Esophagus (tissue), 2 donors: ENCODE measurements around the gene KRTAP12-4. TPM values are rescaled to one million over a fixed set of nuclear protein-coding genes. Genes with fewer than 3 reads are reported as not detected.

Experiments
- H3K27ac ChIP-seq, 2 donors: one replicate each; pipeline ENCODE4 v1.5.1; 2013; ENCODE audit warnings: low read depth in 2 of 2, mild to moderate bottlenecking in 2 of 2, inconsistent platforms in 1 of 2, low read length in 1 of 2, moderate library complexity in 1 of 2
- H3K27me3 ChIP-seq, 2 donors: one replicate each; pipeline ENCODE4 v1.6.1; 2013; ENCODE audit warnings: low read length in 2 of 2, control low read depth in 1 of 2, mild to moderate bottlenecking in 1 of 2; ENCODE audit not compliant: insufficient read depth in 2 of 2, control insufficient read depth in 1 of 2
- H3K36me3 ChIP-seq, 2 donors: one replicate each; pipeline ENCODE4 v1.6.1; 2013; ENCODE audit warnings: low read length in 1 of 2; ENCODE audit not compliant: control insufficient read depth in 2 of 2, insufficient read depth in 2 of 2
- H3K4me1 ChIP-seq, 2 donors: one replicate each; pipeline ENCODE4 v1.6.1; 2013; ENCODE audit warnings: low read length in 1 of 2; ENCODE audit not compliant: control insufficient read depth in 2 of 2, insufficient read depth in 2 of 2
- H3K4me3 ChIP-seq, 2 donors: one replicate each; pipeline ENCODE4 v1.5.1; 2013; ENCODE audit warnings: low read length in 2 of 2, mild to moderate bottlenecking in 2 of 2, low read depth in 1 of 2, moderate library complexity in 1 of 2
- H3K9me3 ChIP-seq, 2 donors: one replicate each; pipeline ENCODE4 v1.6.1; 2013; ENCODE audit warnings: mild to moderate bottlenecking in 2 of 2, low read depth in 1 of 2, low read length in 1 of 2, moderate library complexity in 1 of 2; ENCODE audit not compliant: control insufficient read depth in 2 of 2, insufficient read depth in 1 of 2
- WGBS, 2 donors: extraction: QIAGEN DNeasy Blood & Tissue Kit; methylation state at CpG; one replicate each; pipeline ENCODE4 v1.1.7; 2013; 5-methylcytosine and 5-hydroxymethylcytosine counted together
- polyA plus RNA-seq, 2 donors: library from polyadenylated mRNA; stranded (reverse); fragments of 200-250 nt; gene quantifications; one replicate each; pipeline ENCODE4 v1.2.3, GENCODE V29; 2013
- donor health status: healthy with polysubstance abuse.
- donor health status: Bipolar disorder and iron deficiency.

Gene KRTAP12-4
- polyA plus RNA-seq, 2 donors, result not detected

GRCh38 chr21:44657635-44658540, 3.4 kb upstream of the KRTAP12-4 start, which contains the start of gene KRTAP12-3:
KRTAP12-3 (plus strand) TSS chr21:44657932; CDS start chr21:44657980, 48 bp downstream.
- Histone ChIP-seq H3K27me3 (no peaks in the 10 kb centered on the region), H3K4me3 (no peak within 1 kb of the TSS), H3K36me3 (no peaks in the 10 kb centered on the region), H3K4me1 (peaks cover 0 to 6% of the 10 kb centered on the region in 2 donors), H3K9me3 (no peaks in the 10 kb centered on the region), H3K27ac (peak within 1 kb of the TSS in 1 of 2 donors; percentile 42)
- WGBS, 2 donors, result 72 to 74% methylated on average over 26 of the region's 26 CpGs

- H3K27me3 ChIP-seq, result no peaks in the 10 kb centered on the region
- H3K9me3 ChIP-seq, result no peaks in the 10 kb centered on the region
- no peak overlapping the region for H3K4me3 ChIP-seq
- no peaks in the 10 kb centered on the region for H3K36me3 ChIP-seq
- H3K27ac ChIP-seq, result peak overlapping the region in 1 of 2 donors; percentile 30
- 41 to 60% methylated on average over 1 of the region's 1 CpG for WGBS, 2 donors
- peaks cover 0 to 6% of the 10 kb centered on the region in 2 donors for H3K4me1 ChIP-seq
These were observed 2.4 kb upstream of the KRTAP12-4 start for GRCh38 chr21:44656868-44657267.

GRCh38 chr21:44653656-44654575, 543 bp downstream of the KRTAP12-4 start:
- WGBS, 2 donors, result 71 to 80% methylated on average over 17 of the region's 17 CpGs
- no peak overlapping the region for H3K27ac ChIP-seq

GRCh38 chr21:44653123-44653522, 1.3 kb downstream of the KRTAP12-4 start:
- Histone ChIP-seq H3K4me3 (no peak overlapping the region), H3K4me1 (peaks cover 0 to 6% of the 10 kb centered on the region in 2 donors), H3K27ac (no peak overlapping the region), H3K27me3 (no peaks in the 10 kb centered on the region), H3K9me3 (no peaks in the 10 kb centered on the region), H3K36me3 (no peaks in the 10 kb centered on the region)
- WGBS, 2 donors, result 65 to 69% methylated on average over 14 of the region's 14 CpGs

More at GRCh38 chr21:44653656-44654575, 543 bp downstream of the KRTAP12-4 start:
- Histone ChIP-seq H3K9me3 (no peaks in the 10 kb centered on the region), H3K4me1 (peaks cover 0 to 6% of the 10 kb centered on the region in 2 donors), H3K4me3 (no peak overlapping the region), H3K27me3 (no peaks in the 10 kb centered on the region), H3K36me3 (no peaks in the 10 kb centered on the region)

- Histone ChIP-seq H3K4me1 (no peaks in the 10 kb centered on the region), H3K4me3 (no peak overlapping the region), H3K9me3 (no peaks in the 10 kb centered on the region), H3K27ac (no peak overlapping the region), H3K36me3 (no peaks in the 10 kb centered on the region), H3K27me3 (no peaks in the 10 kb centered on the region)
- WGBS, 2 donors, result 83 to 92% methylated on average over 12 of the region's 12 CpGs
These were observed 3.3 kb downstream of the KRTAP12-4 start for GRCh38 chr21:44650973-44651675.

GRCh38 chr21:44650265-44650972, 4.0 kb downstream of the KRTAP12-4 start:
- H3K4me1 ChIP-seq, result no peaks in the 10 kb centered on the region
- no peaks in the 10 kb centered on the region for H3K9me3 ChIP-seq
- H3K27ac ChIP-seq, result no peak overlapping the region
- H3K27me3 ChIP-seq, result no peaks in the 10 kb centered on the region
- 89 to 90% methylated on average over 20 of the region's 20 CpGs for WGBS, 2 donors
- no peak overlapping the region for H3K4me3 ChIP-seq
- H3K36me3 ChIP-seq, result no peaks in the 10 kb centered on the region

GRCh38 chr21:44649521-44650100, 4.8 kb downstream of the KRTAP12-4 start:
- Histone ChIP-seq H3K4me3 (no peak overlapping the region), H3K27me3 (no peaks in the 10 kb centered on the region), H3K36me3 (no peaks in the 10 kb centered on the region), H3K27ac (no peak overlapping the region), H3K9me3 (no peaks in the 10 kb centered on the region), H3K4me1 (no peaks in the 10 kb centered on the region)
- 88 to 89% methylated on average over 18 of the region's 18 CpGs for WGBS, 2 donors

GRCh38 chr21:44648557-44649311, 5.7 kb downstream of the KRTAP12-4 start:
- 76 to 81% methylated on average over 32 to 33 of the region's 33 CpGs for WGBS, 2 donors
- no peaks in the 10 kb centered on the region for H3K36me3 ChIP-seq
- peaks cover 0 to 4% of the 10 kb centered on the region in 2 donors for H3K9me3 ChIP-seq
- H3K4me1 ChIP-seq, result no peaks in the 10 kb centered on the region
- H3K4me3 ChIP-seq, result no peak overlapping the region
- H3K27ac ChIP-seq, result no peak overlapping the region
- H3K27me3 ChIP-seq, result no peaks in the 10 kb centered on the region
